Measurements from ENCODE around the gene ATP1B1. TPM values are rescaled to one million over a fixed set of nuclear protein-coding genes. Genes with fewer than 3 reads are reported as not detected.

The ATP1B1 gene
- total RNA-seq, 1 donor from 2014 or later: 25.2 TPM

DNA sequence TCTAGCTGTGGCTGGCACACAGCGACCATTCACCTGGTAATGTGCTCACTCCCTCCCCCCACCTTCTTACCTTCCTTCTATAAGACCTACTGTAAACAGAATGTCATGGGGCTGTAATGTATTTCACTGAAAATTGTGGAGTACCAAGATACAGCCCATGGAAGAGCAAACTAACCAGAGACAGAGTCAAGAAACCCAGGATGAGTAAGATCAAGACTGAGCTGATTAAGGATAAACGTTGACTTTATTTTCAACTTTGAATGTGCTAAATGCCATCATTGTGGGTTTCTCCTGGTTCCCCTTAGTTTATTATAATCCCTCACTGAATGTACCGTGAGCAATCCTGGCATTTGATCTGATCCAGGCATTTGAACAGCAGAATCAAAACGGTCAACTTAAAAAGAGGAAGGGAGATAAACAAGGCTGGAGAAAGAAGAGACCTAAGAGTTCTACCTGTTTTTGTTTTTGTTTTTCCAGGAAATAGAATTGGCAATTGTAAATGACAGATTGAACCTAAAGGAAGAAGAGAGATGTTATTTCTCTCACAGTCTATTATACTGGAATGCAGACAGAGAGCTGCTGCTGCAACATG is 16.1 kb upstream of the ATP1B1 start:
- H3K27ac Mint-ChIP-seq (ENCODE audit: unreplicated experiment): no peak overlapping the region
- no peaks in the 10 kb centered on the region for H3K9me3 Mint-ChIP-seq
- H3K27me3 Mint-ChIP-seq (ENCODE audit: low read depth): peaks cover 3% of the 10 kb centered on the region
- H3K4me3 Mint-ChIP-seq: no peak overlapping the region
- no peaks in the 10 kb centered on the region for H3K36me3 Mint-ChIP-seq (ENCODE audit: low read depth)
- DNase-seq (ENCODE audit: low read depth, low spot score): no peak
- peaks cover 10% of the 10 kb centered on the region for H3K4me1 Mint-ChIP-seq
- TF ChIP-seq, protein P1, sequence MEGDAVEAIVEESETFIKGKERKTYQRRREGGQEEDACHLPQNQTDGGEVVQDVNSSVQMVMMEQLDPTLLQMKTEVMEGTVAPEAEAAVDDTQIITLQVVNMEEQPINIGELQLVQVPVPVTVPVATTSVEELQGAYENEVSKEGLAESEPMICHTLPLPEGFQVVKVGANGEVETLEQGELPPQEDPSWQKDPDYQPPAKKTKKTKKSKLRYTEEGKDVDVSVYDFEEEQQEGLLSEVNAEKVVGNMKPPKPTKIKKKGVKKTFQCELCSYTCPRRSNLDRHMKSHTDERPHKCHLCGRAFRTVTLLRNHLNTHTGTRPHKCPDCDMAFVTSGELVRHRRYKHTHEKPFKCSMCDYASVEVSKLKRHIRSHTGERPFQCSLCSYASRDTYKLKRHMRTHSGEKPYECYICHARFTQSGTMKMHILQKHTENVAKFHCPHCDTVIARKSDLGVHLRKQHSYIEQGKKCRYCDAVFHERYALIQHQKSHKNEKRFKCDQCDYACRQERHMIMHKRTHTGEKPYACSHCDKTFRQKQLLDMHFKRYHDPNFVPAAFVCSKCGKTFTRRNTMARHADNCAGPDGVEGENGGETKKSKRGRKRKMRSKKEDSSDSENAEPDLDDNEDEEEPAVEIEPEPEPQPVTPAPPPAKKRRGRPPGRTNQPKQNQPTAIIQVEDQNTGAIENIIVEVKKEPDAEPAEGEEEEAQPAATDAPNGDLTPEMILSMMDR (conservative IDR thresholded peaks at IDR 0.05): no peak

DNA sequence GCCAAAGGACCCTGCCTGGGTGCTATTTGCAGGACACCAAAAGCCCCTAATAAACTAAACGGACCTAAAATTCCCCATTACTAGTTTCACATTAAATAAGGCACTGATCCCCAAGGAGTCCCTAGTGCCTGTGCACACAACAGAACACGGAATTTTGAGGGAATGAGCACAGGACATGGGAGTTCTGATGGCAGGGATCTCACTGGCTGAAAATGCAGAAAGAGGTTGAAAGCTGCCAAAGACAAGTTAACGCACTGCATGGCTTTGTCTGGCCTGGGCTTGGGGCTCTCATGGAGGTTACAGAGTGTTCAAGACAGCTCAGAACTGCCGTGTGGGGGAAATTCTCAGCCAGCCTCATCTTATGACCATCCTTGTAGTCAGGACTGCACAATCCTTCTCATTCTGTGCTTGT is 15.6 kb upstream of the ATP1B1 start:
- Mint-ChIP-seq H3K36me3 (ENCODE audit: low read depth) (no peaks in the 10 kb centered on the region), H3K27me3 (ENCODE audit: low read depth) (peaks cover 3% of the 10 kb centered on the region), H3K4me3 (no peak overlapping the region), H3K27ac (ENCODE audit: unreplicated experiment) (no peak overlapping the region), H3K9me3 (no peaks in the 10 kb centered on the region), H3K4me1 (peaks cover 10% of the 10 kb centered on the region)
- TF ChIP-seq, protein P1 (conservative IDR thresholded peaks at IDR 0.05): no peak
- DNase-seq (ENCODE audit: low read depth, low spot score): no peak

DNA sequence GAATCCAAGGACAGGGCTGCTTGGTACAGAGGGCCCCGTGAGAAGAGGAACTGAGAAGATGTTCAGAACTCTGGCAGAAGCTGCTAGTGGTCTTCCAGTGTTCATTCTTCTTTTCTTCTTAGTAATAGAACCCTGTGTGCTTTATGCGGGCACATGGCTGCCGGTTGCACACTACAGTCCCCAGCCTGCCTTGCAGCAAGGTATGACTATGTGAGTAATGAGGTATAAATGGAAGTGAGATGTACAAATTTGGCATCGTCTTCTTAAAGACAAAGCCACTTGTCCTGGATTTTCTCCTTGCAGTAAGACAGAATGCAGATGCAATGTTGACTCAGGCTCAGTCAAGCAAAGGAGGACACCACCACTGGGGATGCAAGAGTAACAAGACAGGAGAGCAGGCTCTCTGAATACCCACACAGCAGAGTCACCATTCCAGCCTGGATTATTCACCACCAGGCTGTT is 15.0 kb upstream of the ATP1B1 start:
- TF ChIP-seq, protein P1 (conservative IDR thresholded peaks at IDR 0.05): no peak
- no peak overlapping the region for H3K27ac Mint-ChIP-seq (ENCODE audit: unreplicated experiment)
- H3K27me3 Mint-ChIP-seq (ENCODE audit: low read depth): peaks cover 3% of the 10 kb centered on the region
- H3K9me3 Mint-ChIP-seq: no peaks in the 10 kb centered on the region
- H3K4me3 Mint-ChIP-seq: no peak overlapping the region
- DNase-seq (ENCODE audit: low read depth, low spot score): no peak
- peaks cover 10% of the 10 kb centered on the region for H3K4me1 Mint-ChIP-seq
- no peaks in the 10 kb centered on the region for H3K36me3 Mint-ChIP-seq (ENCODE audit: low read depth)

DNA sequence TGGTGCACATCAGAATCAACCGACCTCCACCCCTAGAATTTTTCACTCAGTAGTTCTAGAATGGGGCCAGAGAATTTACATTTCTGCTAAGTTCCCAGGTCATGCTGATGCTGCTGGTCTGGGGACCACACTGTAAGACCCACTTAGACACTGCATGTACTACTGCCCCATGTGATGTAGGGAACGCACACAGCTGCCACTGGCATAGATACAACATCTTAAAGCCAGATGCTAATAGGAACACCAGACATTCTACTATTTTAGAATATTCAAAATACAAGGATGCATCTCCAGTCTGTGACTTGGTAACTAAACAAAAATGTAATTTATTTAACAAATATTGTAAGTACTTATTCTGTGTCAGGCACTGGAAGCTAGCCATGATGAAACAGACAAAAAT is 14.1 kb upstream of the ATP1B1 start:
- Mint-ChIP-seq H3K27ac (ENCODE audit: unreplicated experiment) (no peak overlapping the region), H3K4me3 (no peak overlapping the region), H3K27me3 (ENCODE audit: low read depth) (peaks cover 3% of the 10 kb centered on the region), H3K9me3 (no peaks in the 10 kb centered on the region), H3K4me1 (peaks cover 6% of the 10 kb centered on the region), H3K36me3 (ENCODE audit: low read depth) (no peaks in the 10 kb centered on the region)
- no peak for DNase-seq (ENCODE audit: low read depth, low spot score)
- TF ChIP-seq, protein P1 (conservative IDR thresholded peaks at IDR 0.05): no peak

DNA sequence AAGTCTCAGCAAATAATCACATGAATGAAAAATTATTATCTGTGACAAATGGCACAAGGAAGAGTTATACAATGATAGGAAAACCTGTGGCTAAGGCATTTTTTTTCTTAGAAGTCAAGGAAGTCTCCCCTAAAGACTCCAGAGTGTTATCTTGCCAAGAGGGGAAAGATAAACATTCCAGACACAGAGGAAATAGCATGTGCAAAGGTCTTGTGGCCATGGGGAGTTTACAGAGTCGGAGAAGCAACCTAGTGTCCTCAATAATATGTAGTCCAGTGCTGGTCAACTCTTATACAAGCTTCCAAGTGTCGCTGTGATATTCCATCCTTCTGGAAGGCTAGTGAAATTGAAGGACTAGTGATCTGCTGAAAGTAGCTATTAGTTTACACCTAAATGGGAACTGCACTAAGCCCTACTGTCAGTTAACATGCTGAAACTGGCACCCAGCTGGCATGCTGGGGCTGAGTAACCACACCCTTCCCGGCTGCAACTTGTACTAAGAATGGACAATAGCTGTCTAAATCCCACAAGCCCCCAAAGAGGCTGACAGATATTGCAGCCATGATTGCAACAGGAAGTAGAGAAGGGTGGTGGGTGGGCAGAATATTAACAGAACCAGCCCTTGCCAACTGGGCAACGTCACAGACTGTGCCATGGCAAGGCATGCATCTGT is 11.5 kb upstream of the ATP1B1 start:
- H3K4me3 Mint-ChIP-seq: no peak overlapping the region
- no peaks in the 10 kb centered on the region for H3K36me3 Mint-ChIP-seq (ENCODE audit: low read depth)
- no peak overlapping the region for H3K27ac Mint-ChIP-seq (ENCODE audit: unreplicated experiment)
- DNase-seq (ENCODE audit: low read depth, low spot score): no peak
- H3K9me3 Mint-ChIP-seq: no peaks in the 10 kb centered on the region
- H3K4me1 Mint-ChIP-seq: peaks cover 13% of the 10 kb centered on the region
- TF ChIP-seq, protein P1 (conservative IDR thresholded peaks at IDR 0.05): no peak
- H3K27me3 Mint-ChIP-seq (ENCODE audit: low read depth): peaks cover 3% of the 10 kb centered on the region

All from neural crest cell (in vitro differentiated cells).